Ovary (tissue), 3 donors: ENCODE results near the gene PZP.

Experiments
- CTCF ChIP-seq, 3 donors: fragments of 450-650 bp in 2 of 3; fragments of 200-600 bp in 1 of 3; IDR thresholded peaks; one replicate each; pipeline versions ENCODE4 v1.5.1 to v1.8.0; 2016 to 2022; ENCODE audit warnings: antibody characterized with exemption in 3 of 3, mild to moderate bottlenecking in 1 of 3
- POLR2A ChIP-seq: fragments of 450-650 bp; IDR thresholded peaks from one replicate; pipeline ENCODE4 v1.6.1; 2017; ENCODE audit warnings: antibody characterized with exemption, mild to moderate bottlenecking, moderate library complexity
- donor health status: DM: no; HTN: no; CAD: no.

- TF ChIP-seq CTCF (IDR thresholded peaks at IDR 0.05) (no peak), POLR2A (no peak)
Observed at GRCh38 chr12:9133216-9133916, 74.8 kb downstream of the PZP start.
